ENCODE results near the gene COL10A1.

GRCh38 chr6:116168148-116168547 lies 42.2 kb upstream of the COL10A1 start:
- TF ChIP-seq CTCF (conservative IDR thresholded peaks at IDR 0.05; ENCODE audit: low read depth, low read length): no peak
- no peak for TF ChIP-seq MXI1 (IDR thresholded peaks at IDR 0.05; ENCODE audit: borderline replicate concordance, low read depth, low read length)
- no peak for TF ChIP-seq USF2 (IDR thresholded peaks at IDR 0.05; ENCODE audit: low read depth, low read length)
- TF ChIP-seq BHLHE40 (IDR thresholded peaks at IDR 0.05; ENCODE audit: low read depth, low read length): no peak
- no peak for TF ChIP-seq SMC3 (IDR thresholded peaks at IDR 0.05; ENCODE audit: low read depth, low read length)
- no peak for TF ChIP-seq POLR2A (IDR thresholded peaks at IDR 0.05; ENCODE audit: low read depth, low read length)
- TF ChIP-seq CEBPB (IDR thresholded peaks at IDR 0.05; ENCODE audit: low read depth, low read length): no peak
- TF ChIP-seq RFX5 (IDR thresholded peaks at IDR 0.05; ENCODE audit: low read depth, low read length): no peak
- TF ChIP-seq MAFK (IDR thresholded peaks at IDR 0.05; ENCODE audit: low read depth, low read length): no peak
- TF ChIP-seq RCOR1 (IDR thresholded peaks at IDR 0.05; ENCODE audit: insufficient replicate concordance, low read length): no peak
